GM19035 (cell line): ENCODE results near the gene C5orf34.
"Not testable (repeated sequence)": the region's sequence is repeated elsewhere in the genome, so short reads cannot be mapped to it uniquely, and the experiment has no call there.

ENCODE experiments used
- ATAC-seq: cut with Tn5 transposase; IDR thresholded peaks from one replicate; pipeline ENCODE4 v1.9.1; 2021; ENCODE audit not compliant: unreplicated experiment

The C5orf34 gene

GRCh38 chr5:43514471-43514815 is 505 bp downstream of the C5orf34 start:
- ATAC-seq, result peak; percentile 28

DNA sequence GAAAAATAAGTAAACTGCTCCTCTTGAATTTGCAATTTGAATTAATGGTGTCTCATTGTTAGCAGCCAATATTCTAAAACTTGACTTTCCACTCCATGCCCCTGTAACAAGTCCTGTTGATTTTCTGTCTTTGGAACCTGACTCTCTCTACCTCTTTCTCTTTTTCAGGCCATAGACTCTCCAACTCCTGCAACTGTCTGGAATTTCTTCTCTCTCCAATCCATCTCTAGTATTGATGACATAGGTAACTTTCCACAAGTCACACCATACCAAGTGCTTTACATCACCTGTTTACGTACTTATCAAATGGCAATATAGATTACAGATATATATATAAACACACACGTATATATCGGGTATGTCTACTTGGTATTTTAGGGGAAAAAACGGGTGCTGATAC is 923 bp downstream of the C5orf34 start:
- no peak for ATAC-seq

DNA sequence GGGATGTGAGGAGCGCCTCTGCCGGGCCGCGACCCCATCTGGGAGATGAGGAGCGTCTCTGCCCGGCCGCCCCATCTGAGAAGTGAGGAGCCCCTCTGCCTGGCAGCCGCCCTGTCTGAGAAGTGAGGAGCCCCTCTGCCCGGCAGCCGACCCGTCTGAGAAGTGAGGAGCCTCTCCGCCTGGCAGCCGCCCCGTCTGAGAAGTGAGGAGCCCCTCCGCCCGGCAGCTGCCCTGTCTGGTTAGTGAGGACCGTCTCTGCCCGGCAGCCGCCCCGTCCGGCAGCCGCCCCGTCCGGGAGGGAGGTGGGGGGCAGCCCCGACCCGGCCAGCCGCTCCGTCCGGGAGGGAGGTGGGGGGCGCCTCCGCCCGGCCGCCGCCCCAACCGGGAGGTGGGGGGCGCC is 3.9 kb downstream of the C5orf34 start:
- ATAC-seq, result not testable (repeated sequence)

GRCh38 chr5:43498581-43498980 is 16.4 kb downstream of the C5orf34 start:
- ATAC-seq, result no peak

- ATAC-seq, result no peak
These were observed 17.4 kb downstream of the C5orf34 start for GRCh38 chr5:43497311-43498104.

- ATAC-seq, result no peak
These were observed 23.6 kb downstream of the C5orf34 start for GRCh38 chr5:43491326-43491725.

GRCh38 chr5:43486353-43486752 is 28.6 kb downstream of the C5orf34 start:
- ATAC-seq, result no peak

DNA sequence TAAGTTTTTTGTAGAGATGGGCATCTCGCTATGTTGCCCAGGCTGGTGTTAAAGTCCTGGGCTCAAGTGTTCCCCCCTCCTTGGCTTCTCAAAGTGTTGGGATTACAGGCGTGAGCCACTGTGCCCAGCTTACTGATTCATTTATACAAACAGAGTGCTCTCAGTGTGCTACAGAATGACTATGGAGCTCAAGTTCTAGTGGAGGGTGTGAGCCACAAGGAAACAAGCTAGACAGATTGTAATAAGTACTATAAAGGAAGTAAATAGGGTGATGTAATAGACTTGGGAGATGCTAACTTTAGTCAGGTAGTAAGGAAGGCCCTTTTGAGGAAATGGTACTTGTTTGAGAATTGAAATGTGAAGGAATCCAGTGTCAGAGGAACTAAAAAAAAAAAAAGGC is 29.5 kb downstream of the C5orf34 start:
- no peak for ATAC-seq

- peak; percentile 71 for ATAC-seq
These were observed 30.7 kb downstream of the C5orf34 start for GRCh38 chr5:43484106-43484849.

- peak; percentile 89 for ATAC-seq
These were observed 31.4 kb downstream of the C5orf34 start, which contains the start of gene TMEM267 for GRCh38 chr5:43483298-43484105. TMEM267 (minus strand) TSS chr5:43483865; CDS start chr5:43453969, 29,896 bp downstream.

DNA sequence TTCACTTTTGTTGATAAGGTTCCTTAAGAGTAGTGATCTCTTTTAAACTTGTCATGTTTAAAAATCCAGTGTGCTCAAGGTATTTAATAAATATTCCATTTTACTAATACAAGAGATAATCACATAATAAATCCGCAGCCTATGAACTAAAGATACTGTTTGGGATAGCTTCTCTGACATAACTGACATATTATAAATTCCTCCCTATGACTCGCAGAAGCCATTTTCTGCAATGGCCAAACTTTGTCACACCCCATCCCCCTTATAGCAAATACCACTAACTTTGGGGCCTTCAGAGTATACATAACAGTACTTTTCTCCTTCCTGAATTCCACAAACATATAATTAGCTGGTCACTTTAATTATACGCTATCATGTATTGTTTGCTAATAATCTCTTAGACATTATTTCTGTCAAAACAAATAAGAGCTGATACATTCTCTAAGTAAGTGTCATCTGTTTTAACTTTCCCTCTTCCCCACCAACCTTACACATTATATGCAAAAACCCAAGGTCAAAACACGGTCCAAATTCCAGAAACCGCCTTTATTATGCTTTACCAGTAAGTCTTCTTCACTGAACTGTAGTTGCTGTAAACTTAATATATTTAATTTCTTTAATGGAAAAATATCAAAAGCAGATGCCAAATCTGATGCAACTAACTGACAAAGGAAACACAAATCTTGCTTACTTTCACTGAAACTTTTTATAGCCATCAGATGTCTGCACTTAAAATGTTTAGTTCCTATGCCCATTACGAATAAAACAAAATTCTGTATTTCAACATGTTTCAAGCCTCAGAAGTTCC is 32.3 kb downstream of the C5orf34 start:
- ATAC-seq, result no peak

GRCh38 chr5:43469671-43470391 is 45.1 kb downstream of the C5orf34 start:
- ATAC-seq, result no peak

DNA sequence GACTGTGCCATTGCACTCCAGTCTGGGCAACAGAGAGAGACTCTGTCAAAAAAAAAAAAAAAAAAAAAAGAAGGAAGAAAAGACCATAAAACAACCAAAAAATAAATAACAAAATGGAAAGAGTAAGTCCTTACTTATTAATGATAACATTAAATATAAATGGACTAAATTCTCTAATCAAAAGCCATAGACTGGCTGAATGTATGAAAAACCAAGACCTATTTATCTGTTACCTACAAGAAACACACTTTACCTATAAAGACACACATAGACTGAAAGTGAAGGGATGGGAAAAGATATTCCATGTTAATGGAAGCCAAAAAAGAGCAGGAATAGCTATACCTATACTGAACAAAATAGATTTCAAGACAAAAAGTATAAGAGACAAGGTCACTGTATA is 47.8 kb downstream of the C5orf34 start:
- no peak for ATAC-seq

- not testable (repeated sequence) for ATAC-seq
These were observed 49.5 kb downstream of the C5orf34 start for GRCh38 chr5:43465455-43465854.

GRCh38 chr5:43461066-43461465 is 53.9 kb downstream of the C5orf34 start:
- no peak for ATAC-seq

DNA sequence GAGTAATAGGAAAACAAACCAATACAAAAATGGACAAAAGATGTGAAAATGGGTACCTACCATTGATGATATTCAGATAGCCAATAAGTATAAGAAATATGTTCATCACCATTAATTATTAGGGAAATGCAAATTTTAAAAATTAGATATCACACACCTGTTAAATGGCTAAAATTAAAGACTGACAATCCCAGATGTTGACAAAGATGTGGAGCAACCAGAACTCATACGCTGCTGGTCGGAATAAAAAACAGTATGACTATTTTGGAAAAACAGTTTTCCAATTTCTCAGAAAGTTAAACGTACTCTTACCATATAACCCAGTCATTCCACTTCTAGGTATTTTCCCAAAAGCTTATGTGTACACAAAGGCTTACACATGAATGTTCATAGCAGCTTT is 58.4 kb downstream of the C5orf34 start:
- no peak for ATAC-seq

GRCh38 chr5:43441575-43441974 is 73.4 kb downstream of the C5orf34 start:
- ATAC-seq, result not testable (repeated sequence)

DNA sequence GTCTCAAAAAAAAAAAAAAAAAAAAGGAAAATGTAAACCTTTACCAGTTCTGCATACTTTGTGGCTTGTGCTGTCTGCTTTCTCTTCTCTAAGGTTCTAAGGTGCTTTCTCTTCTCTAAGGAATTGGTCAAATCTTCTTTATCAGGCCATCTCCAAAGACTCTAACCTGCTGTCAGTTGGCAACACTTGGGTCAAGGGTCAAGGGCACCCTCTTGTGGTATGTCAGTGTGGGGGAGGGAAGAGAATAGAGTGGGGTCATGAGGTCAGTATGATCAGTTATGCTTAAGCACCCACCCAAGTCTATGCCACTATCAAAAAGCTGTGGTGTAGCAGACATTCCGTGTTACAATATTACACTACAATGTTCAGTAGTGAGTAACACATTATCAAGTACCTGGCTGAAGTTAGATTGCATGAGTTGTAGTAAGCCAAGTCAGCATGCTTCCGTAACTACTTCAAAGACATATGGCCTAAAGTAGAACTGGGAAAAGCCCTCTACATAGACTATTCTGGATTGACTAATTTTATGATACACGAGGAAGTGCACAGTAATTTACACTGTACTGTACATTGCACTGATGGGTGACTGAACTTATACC is 77.8 kb downstream of the C5orf34 start:
- ATAC-seq, result no peak
